Measurements from ENCODE around the gene FAM161B. TPM values are rescaled to one million over a fixed set of nuclear protein-coding genes. Genes with fewer than 3 reads are reported as not detected.
"Not testable (repeated sequence)": the region's sequence is repeated elsewhere in the genome, so short reads cannot be mapped to it uniquely, and the experiment has no call there.

Gene FAM161B
- total RNA-seq, 4 donors from 2014 or later = 1.7 to 3.8 (median 3.2) TPM

- TF ChIP-seq, protein P1, sequence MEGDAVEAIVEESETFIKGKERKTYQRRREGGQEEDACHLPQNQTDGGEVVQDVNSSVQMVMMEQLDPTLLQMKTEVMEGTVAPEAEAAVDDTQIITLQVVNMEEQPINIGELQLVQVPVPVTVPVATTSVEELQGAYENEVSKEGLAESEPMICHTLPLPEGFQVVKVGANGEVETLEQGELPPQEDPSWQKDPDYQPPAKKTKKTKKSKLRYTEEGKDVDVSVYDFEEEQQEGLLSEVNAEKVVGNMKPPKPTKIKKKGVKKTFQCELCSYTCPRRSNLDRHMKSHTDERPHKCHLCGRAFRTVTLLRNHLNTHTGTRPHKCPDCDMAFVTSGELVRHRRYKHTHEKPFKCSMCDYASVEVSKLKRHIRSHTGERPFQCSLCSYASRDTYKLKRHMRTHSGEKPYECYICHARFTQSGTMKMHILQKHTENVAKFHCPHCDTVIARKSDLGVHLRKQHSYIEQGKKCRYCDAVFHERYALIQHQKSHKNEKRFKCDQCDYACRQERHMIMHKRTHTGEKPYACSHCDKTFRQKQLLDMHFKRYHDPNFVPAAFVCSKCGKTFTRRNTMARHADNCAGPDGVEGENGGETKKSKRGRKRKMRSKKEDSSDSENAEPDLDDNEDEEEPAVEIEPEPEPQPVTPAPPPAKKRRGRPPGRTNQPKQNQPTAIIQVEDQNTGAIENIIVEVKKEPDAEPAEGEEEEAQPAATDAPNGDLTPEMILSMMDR (IDR thresholded peaks at IDR 0.05) = no peak
- TF ChIP-seq POLR2A (IDR thresholded peaks at IDR 0.05) = no peak
- no peak overlapping the region for H3K4me3 ChIP-seq (ENCODE audit: low read depth, poor library complexity, severe bottlenecking)
- intact Hi-C loops (cut with DNase I; ENCODE audit: low total_unique reads) = no loop called here
- DNase-seq (ENCODE audit: low spot score in 2 of 2) = no peak
- WGBS, 2 donors = 86 to 95% methylated on average over 2 of the region's 2 CpGs
Measured at GRCh38 chr14:73937012-73937411, 12.9 kb downstream of the FAM161B start.

DNA sequence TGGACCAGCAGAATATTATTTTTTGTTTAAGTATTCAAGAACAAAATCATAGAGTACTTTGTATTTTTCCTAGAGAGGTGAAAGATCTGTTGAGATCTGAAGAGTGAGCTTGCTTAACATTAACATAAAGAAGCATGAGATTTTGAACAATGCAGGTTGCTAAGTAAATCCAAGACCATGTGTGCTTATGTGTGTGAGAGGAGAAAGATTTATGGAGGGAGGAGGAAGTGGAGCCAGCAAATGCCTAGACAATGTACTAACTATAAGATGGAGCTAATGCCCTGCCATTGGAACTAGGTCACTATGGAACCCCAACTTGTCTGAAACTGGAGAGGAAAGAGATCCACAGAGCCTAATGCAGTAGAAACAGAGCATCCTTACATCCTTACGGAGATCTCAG, 13.3 kb downstream of the FAM161B start:
- no peak overlapping the region for H3K4me3 ChIP-seq (ENCODE audit: low read depth, poor library complexity, severe bottlenecking)
- DNase-seq (ENCODE audit: low spot score in 2 of 2) = no peak
- 94 to 100% methylated on average over 1 of the region's 1 CpG for WGBS, 2 donors
- TF ChIP-seq, protein P1 (IDR thresholded peaks at IDR 0.05) = no peak
- no peak for TF ChIP-seq POLR2A (IDR thresholded peaks at IDR 0.05)
- intact Hi-C loops (cut with DNase I; ENCODE audit: low total_unique reads) = no loop called here

DNA sequence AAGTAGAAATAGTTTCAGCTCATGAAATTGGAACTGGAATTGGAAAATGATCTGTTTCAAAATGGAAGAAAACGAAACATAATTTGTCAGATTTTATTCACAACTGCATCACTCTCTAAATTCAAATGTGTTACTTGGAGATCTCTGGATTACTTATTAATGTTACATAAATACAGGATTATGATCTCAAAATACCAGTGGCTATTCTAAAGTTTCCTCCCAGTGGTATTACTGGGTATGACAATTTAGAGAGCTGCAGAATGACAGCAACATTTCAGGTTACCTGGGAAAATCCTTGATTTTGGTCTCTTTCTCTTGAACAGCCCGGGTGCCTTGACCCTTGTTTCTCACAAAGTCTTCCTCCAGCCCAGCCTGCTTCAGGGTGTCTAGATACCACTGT, 14.2 kb downstream of the FAM161B start:
- WGBS, 2 donors = 80 to 92% methylated on average over 2 of the region's 2 CpGs
- intact Hi-C loops (cut with DNase I; ENCODE audit: low total_unique reads) = no loop called here
- no peak for DNase-seq (ENCODE audit: low spot score in 2 of 2)
- no peak overlapping the region for H3K4me3 ChIP-seq (ENCODE audit: low read depth, poor library complexity, severe bottlenecking)
- TF ChIP-seq POLR2A (IDR thresholded peaks at IDR 0.05) = no peak
- TF ChIP-seq, protein P1 (IDR thresholded peaks at IDR 0.05) = no peak

GRCh38 chr14:73924337-73924736, 25.6 kb downstream of the FAM161B start:
- no peak overlapping the region for H3K4me3 ChIP-seq (ENCODE audit: low read depth, poor library complexity, severe bottlenecking)
- DNase-seq (ENCODE audit: low spot score in 2 of 2) = no peak
- intact Hi-C loops (cut with DNase I; ENCODE audit: low total_unique reads) = no loop called here
- TF ChIP-seq POLR2A (IDR thresholded peaks at IDR 0.05) = no peak
- TF ChIP-seq, protein P1 (IDR thresholded peaks at IDR 0.05) = no peak
- WGBS, 2 donors = 94 to 96% methylated on average over 5 of the region's 5 CpGs

DNA sequence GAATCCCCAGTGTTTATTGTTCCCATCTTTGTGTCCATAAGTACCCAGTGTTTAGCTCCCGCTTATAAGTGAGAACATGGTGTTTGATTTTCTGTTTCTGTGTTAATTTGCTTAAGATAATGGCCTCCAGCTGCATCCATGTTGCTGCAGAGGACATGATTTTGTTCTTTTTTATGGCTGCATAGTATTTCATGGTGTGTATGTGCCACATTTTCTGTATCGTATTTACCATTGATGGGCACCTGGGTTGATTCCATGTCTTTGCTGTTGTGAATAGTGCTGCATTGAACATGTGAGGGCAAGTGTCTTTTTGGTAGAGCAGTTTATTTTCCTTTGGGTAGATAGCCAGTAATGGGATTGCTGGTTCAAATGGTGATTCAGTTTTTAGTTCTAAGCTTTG, 30.4 kb downstream of the FAM161B start:
- H3K4me3 ChIP-seq (ENCODE audit: low read depth, poor library complexity, severe bottlenecking); DNase-seq (ENCODE audit: low spot score in 2 of 2); intact Hi-C loops (cut with DNase I; ENCODE audit: low total_unique reads): not testable (repeated sequence)
- 95 to 100% methylated on average over 2 of the region's 2 CpGs for WGBS, 2 donors

DNA sequence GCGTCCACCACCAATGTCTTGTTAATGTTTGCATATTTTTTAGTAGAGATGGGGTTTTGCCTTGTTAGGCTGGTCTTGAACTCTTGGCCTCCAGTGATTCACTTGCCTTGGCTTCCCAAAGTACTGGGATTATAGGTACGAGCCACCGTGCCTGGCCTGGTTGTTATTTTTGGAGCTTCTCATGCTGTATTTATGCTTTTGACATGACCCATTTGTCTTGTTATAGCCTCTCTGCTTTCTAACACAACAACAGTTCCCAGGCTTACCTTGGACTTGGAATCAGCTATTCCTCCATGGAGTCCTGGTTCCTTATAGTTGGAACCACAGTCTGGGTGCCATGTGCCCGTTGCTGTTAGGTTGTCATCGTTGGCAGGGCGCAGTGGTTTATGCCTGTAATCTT, 33.6 kb downstream of the FAM161B start:
- intact Hi-C loops (cut with DNase I; ENCODE audit: low total_unique reads) = no loop called here
- DNase-seq (ENCODE audit: low spot score in 2 of 2) = no peak
- WGBS, 2 donors = 88 to 91% methylated on average over 6 of the region's 6 CpGs
- H3K4me3 ChIP-seq (ENCODE audit: low read depth, poor library complexity, severe bottlenecking) = no peak overlapping the region
- TF ChIP-seq, protein P1 (IDR thresholded peaks at IDR 0.05) = no peak
- no peak for TF ChIP-seq POLR2A (IDR thresholded peaks at IDR 0.05)
